ENCODE measurements around the gene OR10Z1.

DNA sequence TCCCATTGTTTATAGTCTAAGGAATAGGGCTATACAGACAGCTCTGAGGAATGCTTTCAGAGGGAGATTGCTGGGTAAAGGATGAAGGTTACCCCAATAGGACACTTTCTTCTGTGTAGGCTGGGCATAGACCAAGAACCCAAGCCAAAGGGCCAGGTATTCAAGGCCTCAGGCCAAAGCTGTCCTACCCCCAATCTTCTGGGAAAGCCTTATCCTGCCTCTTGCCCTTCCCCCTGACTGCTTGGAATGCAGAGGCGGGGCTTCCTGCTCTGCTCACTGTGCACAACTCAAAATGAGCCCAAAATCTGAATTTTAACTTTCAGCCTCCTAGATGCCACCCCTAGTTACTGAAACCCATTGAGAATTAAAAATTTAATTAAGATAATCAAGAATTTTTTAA lies 2.2 kb downstream of the OR10Z1 start:
- TF ChIP-seq MXI1 (IDR thresholded peaks at IDR 0.05; ENCODE audit: low read depth, low read length): no peak
- TF ChIP-seq EZH2phosphoT487 (IDR thresholded peaks at IDR 0.05; ENCODE audit: borderline replicate concordance, low read depth): no peak
- no peak for TF ChIP-seq SIN3A (IDR thresholded peaks at IDR 0.05; ENCODE audit: borderline replicate concordance, low read depth, low read length)
